ENCODE data around the gene KRT40.

The KRT40 gene

GRCh38 chr17:40981115-40981514 is 3.0 kb downstream of the KRT40 start:
- TF ChIP-seq CTCF (IDR thresholded peaks at IDR 0.05; ENCODE audit: low read depth, low read length, missing control alignments) = no peak
- Histone ChIP-seq H3K36me3 (replicated peaks) (no peaks in the 10 kb centered on the region), H3K27ac (no peak overlapping the region), H3K27me3 (replicated peaks) (no peaks in the 10 kb centered on the region), H3K4me3 (ENCODE audit: low read depth, low read length) (no peak overlapping the region)
- in situ Hi-C loops (cut with HindIII; ENCODE audit: low pct_ligation_motif_present, low sequenced_read_pairs) = no loop called here
- no peak for DNase-seq

- no peak for DNase-seq
- no peak overlapping the region for H3K4me3 ChIP-seq (ENCODE audit: low read depth, low read length)
- no peaks in the 10 kb centered on the region for H3K27me3 ChIP-seq (replicated peaks)
- no peak for TF ChIP-seq CTCF (IDR thresholded peaks at IDR 0.05; ENCODE audit: low read depth, low read length, missing control alignments)
- no peaks in the 10 kb centered on the region for H3K36me3 ChIP-seq (replicated peaks)
- in situ Hi-C loops (cut with HindIII; ENCODE audit: low pct_ligation_motif_present, low sequenced_read_pairs) = no loop called here
- no peak overlapping the region for H3K27ac ChIP-seq
Observed at GRCh38 chr17:40980596-40980995, 3.5 kb downstream of the KRT40 start.

- no peak for TF ChIP-seq CTCF (IDR thresholded peaks at IDR 0.05; ENCODE audit: low read depth, low read length, missing control alignments)
- Histone ChIP-seq H3K36me3 (replicated peaks) (no peaks in the 10 kb centered on the region), H3K4me3 (ENCODE audit: low read depth, low read length) (no peak overlapping the region), H3K27me3 (replicated peaks) (no peaks in the 10 kb centered on the region), H3K27ac (no peak overlapping the region)
- no peak for DNase-seq
- in situ Hi-C loops (cut with HindIII; ENCODE audit: low pct_ligation_motif_present, low sequenced_read_pairs) = no loop called here
Observed at GRCh38 chr17:40980117-40980516, 4.0 kb downstream of the KRT40 start.

GRCh38 chr17:40978575-40979151 is 5.5 kb downstream of the KRT40 start:
- TF ChIP-seq CTCF (IDR thresholded peaks at IDR 0.05; ENCODE audit: low read depth, low read length, missing control alignments) = no peak
- H3K4me3 ChIP-seq (ENCODE audit: low read depth, low read length) = no peak overlapping the region
- in situ Hi-C loops (cut with HindIII; ENCODE audit: low pct_ligation_motif_present, low sequenced_read_pairs) = no loop called here
- H3K36me3 ChIP-seq (replicated peaks) = no peaks in the 10 kb centered on the region
- H3K27me3 ChIP-seq (replicated peaks) = no peaks in the 10 kb centered on the region
- no peak for DNase-seq
- H3K27ac ChIP-seq = no peak overlapping the region

DNA sequence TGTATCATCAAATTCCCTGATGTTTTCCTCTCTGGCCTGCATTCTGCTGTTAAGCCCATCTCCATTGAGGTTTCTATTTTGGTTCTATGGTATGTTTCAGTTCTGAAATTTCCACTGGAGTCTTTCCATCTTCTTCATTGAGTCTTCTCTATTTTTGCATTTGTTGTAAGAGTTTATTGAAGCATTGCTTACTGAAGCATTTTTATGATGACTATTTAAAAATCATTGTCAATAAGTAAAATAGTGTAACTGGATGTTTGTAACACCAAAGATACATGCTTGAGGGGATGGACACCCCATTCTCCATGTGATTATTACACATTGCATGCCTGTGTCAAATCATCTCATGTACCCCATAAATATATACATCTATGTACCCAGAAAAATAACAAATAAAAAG is 8.6 kb downstream of the KRT40 start:
- no peak overlapping the region for H3K27ac ChIP-seq
- TF ChIP-seq CTCF (IDR thresholded peaks at IDR 0.05; ENCODE audit: low read depth, low read length, missing control alignments) = no peak
- no peaks in the 10 kb centered on the region for H3K36me3 ChIP-seq (replicated peaks)
- H3K4me3 ChIP-seq (ENCODE audit: low read depth, low read length) = no peak overlapping the region
- H3K27me3 ChIP-seq (replicated peaks) = no peaks in the 10 kb centered on the region
- DNase-seq = no peak
- in situ Hi-C loops (cut with HindIII; ENCODE audit: low pct_ligation_motif_present, low sequenced_read_pairs) = no loop called here

GRCh38 chr17:40974366-40974765 is 9.8 kb downstream of the KRT40 start:
- Histone ChIP-seq H3K27ac (no peak overlapping the region), H3K27me3 (replicated peaks) (no peaks in the 10 kb centered on the region), H3K36me3 (replicated peaks) (no peaks in the 10 kb centered on the region), H3K4me3 (ENCODE audit: low read depth, low read length) (no peak overlapping the region)
- in situ Hi-C loops (cut with HindIII; ENCODE audit: low pct_ligation_motif_present, low sequenced_read_pairs) = no loop called here
- no peak for DNase-seq
- no peak for TF ChIP-seq CTCF (IDR thresholded peaks at IDR 0.05; ENCODE audit: low read depth, low read length, missing control alignments)

All from brain microvascular endothelial cell (primary cell).